ENCODE measurements around the gene STS. TPM values are rescaled to one million over a fixed set of nuclear protein-coding genes. Genes with fewer than 3 reads are reported as not detected.
"Not testable (repeated sequence)": the region's sequence is repeated elsewhere in the genome, so short reads cannot be mapped to it uniquely, and the experiment has no call there.

STS gene
- polyA plus RNA-seq, 10 donors, result 10.7 to 18.8 (median 12.4) TPM

- no peak for DNase-seq
Observed at GRCh38 chrX:7170898-7171297, 23.4 kb downstream of the STS start.

GRCh38 chrX:7178859-7179258 is 31.3 kb downstream of the STS start:
- not testable (repeated sequence) for DNase-seq

GRCh38 chrX:7179446-7179845 is 31.9 kb downstream of the STS start:
- DNase-seq, result no peak

- no peak for DNase-seq
Observed at GRCh38 chrX:7184816-7185215, 37.3 kb downstream of the STS start.

- DNase-seq, result no peak
Observed at GRCh38 chrX:7188672-7189071, 41.2 kb downstream of the STS start.

GRCh38 chrX:7190157-7190556 is 42.6 kb downstream of the STS start:
- DNase-seq, result no peak

- DNase-seq, result no peak
Observed at GRCh38 chrX:7191681-7192110, 44.2 kb downstream of the STS start.

- DNase-seq, result no peak
Observed at GRCh38 chrX:7192871-7193270, 45.4 kb downstream of the STS start.

GRCh38 chrX:7194606-7195005 is 47.1 kb downstream of the STS start:
- no peak for DNase-seq

Other genes with a start within 250 kb of the STS start
- gene PUDP, start 441 bp downstream of the STS start, polyA plus RNA-seq (ENCODE audit: insufficient read length in 10 of 10), result 10 to 100 TPM; 29.1 to 41.2 (median 32.1) TPM